ENCODE measurements around the gene TEX19.
"Not testable (repeated sequence)": the region's sequence is repeated elsewhere in the genome, so short reads cannot be mapped to it uniquely, and the experiment has no call there.

TEX19 gene

DNA sequence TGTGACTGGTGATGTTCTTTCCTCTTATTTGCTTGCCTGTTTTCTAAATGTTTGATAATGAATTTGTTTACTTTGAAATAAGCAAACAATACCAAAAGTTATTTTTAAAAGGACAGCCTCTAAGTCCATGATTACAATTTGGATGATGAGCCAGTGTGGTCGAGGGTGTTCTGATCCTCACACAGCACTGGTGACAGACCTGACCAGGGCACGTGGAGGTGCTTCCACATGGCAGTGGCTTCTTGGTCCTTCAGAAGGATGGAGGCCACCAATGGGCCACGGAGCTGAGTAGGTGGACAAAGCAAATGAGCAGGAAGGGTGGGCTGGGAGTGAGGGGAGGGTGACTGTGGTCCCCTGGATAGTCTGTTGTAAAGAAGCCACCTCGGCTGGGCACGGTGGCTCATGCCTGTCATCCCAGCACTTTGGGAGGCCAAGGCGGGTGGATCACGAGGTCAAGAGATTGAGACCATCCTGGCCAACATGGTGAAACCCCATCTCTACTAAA lies 4.2 kb upstream of the TEX19 start:
- Histone ChIP-seq H3K4me3 (ENCODE audit: low read depth in 1 of 2, low read length in 2 of 2) (no peak overlapping the region), H3K36me3 (ENCODE audit: insufficient read depth, low read length) (no peaks in the 10 kb centered on the region), H3K9ac (ENCODE audit: low read length) (no peak overlapping the region), H3K4me1 (ENCODE audit: insufficient read depth, low read length) (peaks cover 12% of the 10 kb centered on the region), H3K9me3 (ENCODE audit: low read length) (no peaks in the 10 kb centered on the region), H3K27ac (ENCODE audit: low read depth, low read length) (no peak overlapping the region), H3K27me3 (ENCODE audit: control insufficient read depth in 1 of 2, insufficient read depth in 2 of 2, low read length in 2 of 2) (peaks cover 0 to 43% of the 10 kb centered on the region in 2 donors)

GRCh38 chr17:82355770-82356427 lies 3.1 kb upstream of the TEX19 start:
- Histone ChIP-seq H3K27ac (ENCODE audit: low read depth, low read length) (no peak overlapping the region), H3K4me1 (ENCODE audit: insufficient read depth, low read length) (peaks cover 12% of the 10 kb centered on the region), H3K4me3 (ENCODE audit: low read depth in 1 of 2, low read length in 2 of 2) (no peak overlapping the region), H3K9ac (ENCODE audit: low read length) (no peak overlapping the region), H3K27me3 (ENCODE audit: control insufficient read depth in 1 of 2, insufficient read depth in 2 of 2, low read length in 2 of 2) (peaks cover 0 to 43% of the 10 kb centered on the region in 2 donors), H3K9me3 (ENCODE audit: low read length) (no peaks in the 10 kb centered on the region), H3K36me3 (ENCODE audit: insufficient read depth, low read length) (no peaks in the 10 kb centered on the region)

DNA sequence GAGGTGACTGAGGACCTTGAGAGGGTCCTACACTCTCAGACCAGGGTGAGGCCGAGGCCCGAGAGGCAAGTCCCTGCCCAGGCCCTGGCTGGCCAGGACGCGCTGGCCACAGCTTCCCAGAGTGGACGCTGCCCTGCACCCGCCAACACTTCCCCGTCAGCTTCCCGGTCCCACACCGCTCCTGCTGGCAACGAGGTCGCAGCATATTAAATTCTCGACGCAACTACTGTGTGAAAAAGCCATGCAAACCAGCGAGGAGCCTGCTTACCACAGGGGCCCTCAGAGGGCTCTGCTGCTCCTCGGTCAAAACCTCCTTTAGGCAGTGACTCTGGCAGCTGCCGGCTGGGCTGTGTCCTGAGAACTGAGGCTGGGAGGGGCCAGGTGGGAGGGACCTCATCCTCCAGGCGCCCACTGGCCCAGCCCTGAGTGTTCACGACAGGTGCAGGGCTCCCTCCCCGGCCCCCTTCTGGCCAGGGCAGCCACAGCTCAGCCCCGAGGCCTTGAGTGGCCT lies 2.1 kb upstream of the TEX19 start:
- Histone ChIP-seq H3K27me3 (ENCODE audit: control insufficient read depth in 1 of 2, insufficient read depth in 2 of 2, low read length in 2 of 2) (peaks cover 0 to 43% of the 10 kb centered on the region in 2 donors), H3K9me3 (ENCODE audit: low read length) (no peaks in the 10 kb centered on the region), H3K36me3 (ENCODE audit: insufficient read depth, low read length) (no peaks in the 10 kb centered on the region), H3K27ac (ENCODE audit: low read depth, low read length) (no peak overlapping the region), H3K9ac (ENCODE audit: low read length) (no peak overlapping the region), H3K4me1 (ENCODE audit: insufficient read depth, low read length) (peaks cover 8% of the 10 kb centered on the region), H3K4me3 (ENCODE audit: low read depth in 1 of 2, low read length in 2 of 2) (no peak overlapping the region)

GRCh38 chr17:82357394-82357793 lies 1.7 kb upstream of the TEX19 start:
- H3K4me1 ChIP-seq (ENCODE audit: insufficient read depth, low read length), result peaks cover 6% of the 10 kb centered on the region
- peaks cover 0 to 38% of the 10 kb centered on the region in 2 donors for H3K27me3 ChIP-seq (ENCODE audit: control insufficient read depth in 1 of 2, insufficient read depth in 2 of 2, low read length in 2 of 2)
- H3K9me3 ChIP-seq (ENCODE audit: low read length), result no peaks in the 10 kb centered on the region
- no peak overlapping the region for H3K9ac ChIP-seq (ENCODE audit: low read length)
- no peak overlapping the region for H3K4me3 ChIP-seq (ENCODE audit: low read depth in 1 of 2, low read length in 2 of 2)
- H3K27ac ChIP-seq (ENCODE audit: low read depth, low read length), result no peak overlapping the region
- no peaks in the 10 kb centered on the region for H3K36me3 ChIP-seq (ENCODE audit: insufficient read depth, low read length)

GRCh38 chr17:82359451-82360074 lies 516 bp downstream of the TEX19 start:
- not testable (repeated sequence) for H3K9me3 ChIP-seq (ENCODE audit: low read length); H3K9ac ChIP-seq (ENCODE audit: low read length); H3K4me1 ChIP-seq (ENCODE audit: insufficient read depth, low read length); H3K4me3 ChIP-seq (ENCODE audit: low read depth in 1 of 2, low read length in 2 of 2); H3K27ac ChIP-seq (ENCODE audit: low read depth, low read length); H3K36me3 ChIP-seq (ENCODE audit: insufficient read depth, low read length)
- H3K27me3 ChIP-seq (ENCODE audit: control insufficient read depth in 1 of 2, insufficient read depth in 2 of 2, low read length in 2 of 2), result peaks cover 0 to 33% of the 10 kb centered on the region in 2 donors

DNA sequence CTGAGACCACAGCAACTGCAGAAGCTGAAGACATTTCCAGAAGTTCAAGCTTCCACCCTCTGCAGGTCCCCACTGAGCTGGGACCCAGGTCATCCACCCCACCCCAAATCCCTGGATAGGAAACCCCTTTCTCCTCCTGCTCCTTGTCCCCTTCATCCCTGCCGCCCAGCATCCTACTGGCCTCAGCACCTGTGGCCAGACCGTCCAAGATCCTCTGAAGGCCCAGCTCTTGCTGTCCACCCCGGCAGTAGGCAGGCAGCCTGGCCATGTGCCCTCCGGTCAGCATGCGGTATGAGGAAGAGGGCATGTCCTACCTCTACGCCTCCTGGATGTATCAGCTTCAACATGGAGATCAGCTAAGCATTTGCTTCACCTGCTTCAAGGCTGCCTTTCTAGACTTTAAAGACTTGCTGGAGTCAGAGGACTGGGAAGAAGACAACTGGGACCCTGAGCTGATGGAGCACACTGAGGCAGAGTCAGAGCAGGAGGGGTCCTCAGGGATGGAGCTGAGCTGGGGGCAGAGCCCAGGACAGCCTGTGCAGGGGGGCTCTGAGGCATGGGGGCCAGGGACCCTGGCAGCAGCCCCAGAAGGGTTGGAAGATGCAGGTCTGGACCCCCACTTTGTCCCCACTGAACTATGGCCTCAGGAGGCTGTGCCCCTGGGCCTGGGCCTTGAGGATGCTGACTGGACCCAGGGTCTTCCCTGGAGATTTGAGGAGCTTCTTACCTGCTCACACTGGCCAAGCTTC lies 3.0 kb downstream of the TEX19 start:
- H3K4me3 ChIP-seq (ENCODE audit: low read depth in 1 of 2, low read length in 2 of 2), result no peak overlapping the region
- H3K4me1 ChIP-seq (ENCODE audit: insufficient read depth, low read length), result no peaks in the 10 kb centered on the region

DNA sequence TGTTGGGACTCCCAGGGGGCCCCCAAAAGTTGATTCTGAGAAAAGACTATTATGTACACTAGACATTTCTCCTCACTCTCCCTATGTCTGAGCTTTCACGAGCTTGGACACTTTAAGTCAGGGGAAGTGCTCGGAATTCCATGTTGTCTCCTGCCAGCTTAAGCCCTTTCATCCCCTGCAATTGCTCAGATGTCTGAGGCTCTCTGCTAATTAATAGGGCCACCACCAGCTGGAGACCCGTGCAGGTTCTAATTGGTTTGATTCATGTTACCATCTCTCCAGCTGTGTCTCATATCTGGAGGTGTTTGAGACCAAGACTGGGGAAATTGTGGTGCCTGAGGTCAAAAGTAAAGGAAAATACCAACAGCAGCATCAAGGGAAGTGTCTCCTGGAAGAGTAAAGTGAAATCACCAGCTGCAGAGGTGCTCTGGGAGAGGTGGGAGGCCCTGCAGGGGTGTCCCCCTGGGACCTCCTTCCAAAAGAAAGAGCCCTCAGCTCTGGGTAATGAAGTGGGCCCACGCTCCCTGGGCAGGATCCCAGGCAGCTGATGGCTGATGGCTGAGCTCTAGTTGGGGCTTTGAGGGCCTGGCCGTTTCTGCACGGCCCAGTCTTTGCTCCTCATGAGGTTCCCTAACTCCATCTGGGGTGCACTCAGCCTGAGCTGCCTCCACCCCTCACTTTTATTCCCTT lies 6.7 kb downstream of the TEX19 start:
- H3K4me3 ChIP-seq (ENCODE audit: low read depth in 1 of 2, low read length in 2 of 2), result no peak overlapping the region
- peaks cover 4 to 11% of the 10 kb centered on the region in 2 donors for H3K27me3 ChIP-seq (ENCODE audit: control insufficient read depth in 1 of 2, insufficient read depth in 2 of 2, low read length in 2 of 2)
- no peak overlapping the region for H3K27ac ChIP-seq (ENCODE audit: low read depth, low read length)
- H3K36me3 ChIP-seq (ENCODE audit: insufficient read depth, low read length), result no peaks in the 10 kb centered on the region
- H3K9ac ChIP-seq (ENCODE audit: low read length), result no peak overlapping the region
- no peaks in the 10 kb centered on the region for H3K9me3 ChIP-seq (ENCODE audit: low read length)
- H3K4me1 ChIP-seq (ENCODE audit: insufficient read depth, low read length), result peaks cover 4% of the 10 kb centered on the region

More for the DNA sequence above, 3.0 kb downstream of the TEX19 start:
- Histone ChIP-seq H3K27me3 (ENCODE audit: control insufficient read depth in 1 of 2, insufficient read depth in 2 of 2, low read length in 2 of 2) (peaks cover 0 to 24% of the 10 kb centered on the region in 2 donors), H3K27ac (ENCODE audit: low read depth, low read length) (no peak overlapping the region), H3K9me3 (ENCODE audit: low read length) (no peaks in the 10 kb centered on the region), H3K36me3 (ENCODE audit: insufficient read depth, low read length) (no peaks in the 10 kb centered on the region), H3K9ac (ENCODE audit: low read length) (no peak overlapping the region)

GRCh38 chr17:82366749-82367148 lies 7.7 kb downstream of the TEX19 start:
- no peak overlapping the region for H3K4me3 ChIP-seq (ENCODE audit: low read depth in 1 of 2, low read length in 2 of 2)
- H3K9ac ChIP-seq (ENCODE audit: low read length), result no peak overlapping the region
- H3K27me3 ChIP-seq (ENCODE audit: control insufficient read depth in 1 of 2, insufficient read depth in 2 of 2, low read length in 2 of 2), result peaks cover 9 to 19% of the 10 kb centered on the region in 2 donors
- no peak overlapping the region for H3K27ac ChIP-seq (ENCODE audit: low read depth, low read length)
- H3K4me1 ChIP-seq (ENCODE audit: insufficient read depth, low read length), result peaks cover 9% of the 10 kb centered on the region
- no peaks in the 10 kb centered on the region for H3K36me3 ChIP-seq (ENCODE audit: insufficient read depth, low read length)
- no peaks in the 10 kb centered on the region for H3K9me3 ChIP-seq (ENCODE audit: low read length)

GRCh38 chr17:82367724-82368524 lies 8.9 kb downstream of the TEX19 start:
- Histone ChIP-seq H3K4me1 (ENCODE audit: insufficient read depth, low read length) (peaks cover 9% of the 10 kb centered on the region), H3K27me3 (ENCODE audit: control insufficient read depth in 1 of 2, insufficient read depth in 2 of 2, low read length in 2 of 2) (peaks cover 9 to 30% of the 10 kb centered on the region in 2 donors), H3K36me3 (ENCODE audit: insufficient read depth, low read length) (no peaks in the 10 kb centered on the region), H3K9ac (ENCODE audit: low read length) (no peak overlapping the region), H3K27ac (ENCODE audit: low read depth, low read length) (no peak overlapping the region), H3K9me3 (ENCODE audit: low read length) (no peaks in the 10 kb centered on the region), H3K4me3 (ENCODE audit: low read depth in 1 of 2, low read length in 2 of 2) (no peak overlapping the region)

DNA sequence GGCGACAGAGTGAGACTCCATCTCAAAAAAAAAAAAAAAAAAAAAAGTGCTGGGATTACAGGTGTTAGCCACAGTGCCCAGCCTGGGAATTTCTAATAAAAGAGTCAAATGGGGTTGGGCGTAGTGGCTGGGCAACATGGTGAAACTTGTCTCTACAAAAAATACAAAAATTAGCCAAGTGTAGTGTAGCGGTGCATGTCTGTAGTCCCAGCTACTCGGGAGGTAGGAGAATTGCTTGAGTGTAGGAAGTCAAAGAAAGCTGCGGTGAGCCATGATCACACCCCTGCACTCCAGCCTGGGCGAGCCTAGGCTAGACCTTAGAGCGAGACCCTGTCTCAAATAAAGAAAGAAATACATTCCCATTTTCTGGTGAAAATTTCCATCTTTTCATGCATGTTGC lies 10.2 kb downstream of the TEX19 start:
- Histone ChIP-seq H3K4me3 (ENCODE audit: low read depth in 1 of 2, low read length in 2 of 2) (no peak overlapping the region), H3K36me3 (ENCODE audit: insufficient read depth, low read length) (no peaks in the 10 kb centered on the region), H3K9ac (ENCODE audit: low read length) (no peak overlapping the region), H3K9me3 (ENCODE audit: low read length) (no peaks in the 10 kb centered on the region), H3K4me1 (ENCODE audit: insufficient read depth, low read length) (peaks cover 9% of the 10 kb centered on the region), H3K27me3 (ENCODE audit: control insufficient read depth in 1 of 2, insufficient read depth in 2 of 2, low read length in 2 of 2) (peaks cover 9 to 33% of the 10 kb centered on the region in 2 donors), H3K27ac (ENCODE audit: low read depth, low read length) (no peak overlapping the region)

Measured in muscle layer of colon (tissue), 2 donors.